ENCODE measurements around the gene ZNF8. TPM values are rescaled to one million over a fixed set of nuclear protein-coding genes. Genes with fewer than 3 reads are reported as not detected.
"Not testable (repeated sequence)": the region's sequence is repeated elsewhere in the genome, so short reads cannot be mapped to it uniquely, and the experiment has no call there.

ZNF8 gene
- total and polyA plus RNA-seq, 2 donors (not counting 1 experiment from before 2014, with no cell fraction given), result 2.6 to 5.6 TPM

DNA sequence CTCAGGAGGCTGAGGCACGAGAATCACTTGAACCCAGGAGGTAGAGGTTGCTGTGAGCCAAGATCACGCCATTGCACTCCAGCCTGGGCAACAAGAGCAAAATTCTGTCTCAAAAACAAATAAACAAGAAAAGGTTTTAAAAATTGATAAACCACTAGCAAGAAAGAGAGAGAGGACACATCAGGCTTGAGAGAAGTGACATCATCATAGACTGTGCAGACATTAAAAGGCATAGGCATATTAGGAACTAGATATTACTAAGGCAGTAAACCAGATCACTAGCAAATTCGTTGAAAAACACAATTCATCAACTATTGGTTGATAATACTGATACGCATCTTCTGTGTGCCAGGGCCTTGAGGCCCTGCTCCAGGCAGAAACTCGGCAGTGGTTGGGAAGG, 66.8 kb downstream of the ZNF8 start:
- Histone ChIP-seq H3K79me2 (ENCODE audit: control insufficient read depth, insufficient read depth, low read length) (no peaks in the 10 kb centered on the region), H3K4me1 (ENCODE audit: control insufficient read depth, extremely low read depth, insufficient read depth, low read length) (no peaks in the 10 kb centered on the region), H3K4me2 (ENCODE audit: extremely low read depth, insufficient read depth, low read length) (no peak overlapping the region), H3K36me3 (ENCODE audit: control insufficient read depth, insufficient read depth, low read length) (no peaks in the 10 kb centered on the region), H2AFZ (ENCODE audit: low read length) (no peak overlapping the region), H3K4me3 (replicated peaks in 1 of 4; ENCODE audit: control extremely low read depth in 1 of 4, insufficient read depth in 1 of 4, low read depth in 3 of 4, low read length in 4 of 4) (no peak overlapping the region), H3K27me3 (ENCODE audit: control insufficient read depth, insufficient read depth, low read length) (no peaks in the 10 kb centered on the region), H3K9me3 (ENCODE audit: control insufficient read depth, insufficient read depth, low read depth, low read length) (no peaks in the 10 kb centered on the region), H4K20me1 (ENCODE audit: control insufficient read depth, extremely low read depth, insufficient read depth, low read length) (no peaks in the 10 kb centered on the region), H3K9ac (ENCODE audit: insufficient read depth, low read length) (no peak overlapping the region), H3K27ac (ENCODE audit: insufficient read depth, low read length) (no peak overlapping the region)
- no peak for TF ChIP-seq EZH2 (IDR thresholded peaks at IDR 0.05; ENCODE audit: low read length, missing control alignments)
- TF ChIP-seq, protein P1, sequence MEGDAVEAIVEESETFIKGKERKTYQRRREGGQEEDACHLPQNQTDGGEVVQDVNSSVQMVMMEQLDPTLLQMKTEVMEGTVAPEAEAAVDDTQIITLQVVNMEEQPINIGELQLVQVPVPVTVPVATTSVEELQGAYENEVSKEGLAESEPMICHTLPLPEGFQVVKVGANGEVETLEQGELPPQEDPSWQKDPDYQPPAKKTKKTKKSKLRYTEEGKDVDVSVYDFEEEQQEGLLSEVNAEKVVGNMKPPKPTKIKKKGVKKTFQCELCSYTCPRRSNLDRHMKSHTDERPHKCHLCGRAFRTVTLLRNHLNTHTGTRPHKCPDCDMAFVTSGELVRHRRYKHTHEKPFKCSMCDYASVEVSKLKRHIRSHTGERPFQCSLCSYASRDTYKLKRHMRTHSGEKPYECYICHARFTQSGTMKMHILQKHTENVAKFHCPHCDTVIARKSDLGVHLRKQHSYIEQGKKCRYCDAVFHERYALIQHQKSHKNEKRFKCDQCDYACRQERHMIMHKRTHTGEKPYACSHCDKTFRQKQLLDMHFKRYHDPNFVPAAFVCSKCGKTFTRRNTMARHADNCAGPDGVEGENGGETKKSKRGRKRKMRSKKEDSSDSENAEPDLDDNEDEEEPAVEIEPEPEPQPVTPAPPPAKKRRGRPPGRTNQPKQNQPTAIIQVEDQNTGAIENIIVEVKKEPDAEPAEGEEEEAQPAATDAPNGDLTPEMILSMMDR (conservative IDR thresholded peaks at IDR 0.05 in 1 of 2, IDR thresholded peaks at IDR 0.05 in 1 of 2; ENCODE audit: low read depth in 1 of 2, low read length in 2 of 2), result no peak
- DNase-seq (ENCODE audit: low read depth in 2 of 2), result no peak

DNA sequence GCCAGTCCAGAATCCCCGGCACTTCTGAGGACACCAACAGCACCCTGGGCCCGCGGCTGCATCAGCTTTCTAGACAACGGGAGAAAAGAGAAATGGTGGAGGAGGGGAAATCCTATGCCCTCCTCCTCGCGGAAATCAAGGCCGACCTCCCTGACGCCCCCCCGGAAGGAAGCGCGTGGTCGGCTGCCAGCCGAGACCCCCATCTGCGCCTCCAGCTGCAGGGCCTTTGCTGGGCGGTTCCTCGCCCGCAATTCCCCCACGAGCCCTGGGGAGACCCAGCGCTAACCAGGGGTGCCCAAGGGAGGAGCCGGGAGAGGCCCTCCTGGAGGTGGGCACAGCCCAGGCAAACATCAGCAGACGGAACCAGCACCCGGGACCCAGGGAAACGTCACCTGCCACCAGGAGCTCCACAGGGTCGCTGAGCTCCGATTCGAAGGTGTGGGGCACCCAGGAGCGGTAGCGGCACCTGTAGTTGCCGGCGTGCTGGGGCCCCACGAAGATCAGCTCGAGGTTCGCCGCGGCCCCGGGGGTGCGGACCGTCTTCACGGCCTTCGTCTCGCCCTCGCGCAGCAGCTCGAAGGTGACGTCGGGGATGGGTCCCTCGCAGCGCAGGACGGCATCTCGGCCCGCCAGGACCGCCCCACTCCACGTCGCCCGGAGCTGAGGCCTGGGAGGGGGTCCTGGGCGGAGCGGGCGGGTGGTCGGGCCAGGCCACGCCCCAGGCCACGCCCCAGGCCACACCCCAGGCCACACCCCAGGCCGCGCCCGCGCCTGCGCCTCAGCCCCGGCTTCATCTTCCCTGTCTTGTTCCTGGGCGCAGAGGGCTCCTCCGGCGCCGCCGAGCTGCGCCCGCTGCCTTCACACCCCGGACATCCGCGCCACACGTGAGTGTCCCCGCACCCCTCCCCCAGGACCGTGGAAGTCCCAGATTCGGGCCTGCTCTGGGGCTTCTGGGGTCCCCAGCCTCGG, 68.5 kb downstream of the ZNF8 start:
- Histone ChIP-seq H2AFZ (ENCODE audit: low read length) (peak overlapping the region; percentile 79), H3K27me3 (ENCODE audit: control insufficient read depth, insufficient read depth, low read length) (no peaks in the 10 kb centered on the region), H4K20me1 (ENCODE audit: control insufficient read depth, extremely low read depth, insufficient read depth, low read length) (no peaks in the 10 kb centered on the region), H3K4me3 (replicated peaks in 1 of 4; ENCODE audit: control extremely low read depth in 1 of 4, insufficient read depth in 1 of 4, low read depth in 3 of 4, low read length in 4 of 4) (peak overlapping the region; percentile 58 to 80 (median 68)), H3K79me2 (ENCODE audit: control insufficient read depth, insufficient read depth, low read length) (no peaks in the 10 kb centered on the region), H3K27ac (ENCODE audit: insufficient read depth, low read length) (peak overlapping the region; percentile 32), H3K4me1 (ENCODE audit: control insufficient read depth, extremely low read depth, insufficient read depth, low read length) (no peaks in the 10 kb centered on the region), H3K4me2 (ENCODE audit: extremely low read depth, insufficient read depth, low read length) (peak overlapping the region; percentile 58), H3K9me3 (ENCODE audit: control insufficient read depth, insufficient read depth, low read depth, low read length) (no peaks in the 10 kb centered on the region), H3K9ac (ENCODE audit: insufficient read depth, low read length) (peak overlapping the region; percentile 68), H3K36me3 (ENCODE audit: control insufficient read depth, insufficient read depth, low read length) (peaks cover 2% of the 10 kb centered on the region)
- TF ChIP-seq, protein P1 (conservative IDR thresholded peaks at IDR 0.05 in 1 of 2, IDR thresholded peaks at IDR 0.05 in 1 of 2; ENCODE audit: low read depth in 1 of 2, low read length in 2 of 2), result no peak
- no peak for TF ChIP-seq EZH2 (IDR thresholded peaks at IDR 0.05; ENCODE audit: low read length, missing control alignments)
- DNase-seq (ENCODE audit: low read depth in 2 of 2), result peak; percentile 58 to 72

DNA sequence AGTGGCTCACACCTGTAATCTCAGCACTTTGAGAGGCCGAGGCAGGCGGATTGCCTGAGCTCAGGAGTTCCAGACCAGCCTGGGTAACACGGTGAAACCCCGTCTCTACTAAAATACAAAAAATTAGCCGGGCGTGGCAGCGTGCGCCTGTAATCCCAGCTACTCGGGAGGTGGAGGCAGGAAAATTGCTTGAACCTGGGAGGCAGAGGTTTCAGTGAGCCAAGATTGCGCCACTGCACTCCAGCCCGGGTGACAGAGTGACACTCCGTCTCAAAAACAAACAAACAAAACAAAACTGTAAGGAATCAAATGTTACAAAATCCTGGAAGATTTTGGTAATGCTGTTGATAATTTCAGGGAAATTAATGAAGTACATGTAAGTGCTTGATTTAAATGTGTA, 69.3 kb downstream of the ZNF8 start:
- not testable (repeated sequence) for H3K79me2 ChIP-seq (ENCODE audit: control insufficient read depth, insufficient read depth, low read length); H3K4me1 ChIP-seq (ENCODE audit: control insufficient read depth, extremely low read depth, insufficient read depth, low read length); H3K27me3 ChIP-seq (ENCODE audit: control insufficient read depth, insufficient read depth, low read length); H3K36me3 ChIP-seq (ENCODE audit: control insufficient read depth, insufficient read depth, low read length); H3K9ac ChIP-seq (ENCODE audit: insufficient read depth, low read length); DNase-seq (ENCODE audit: low read depth in 2 of 2); H4K20me1 ChIP-seq (ENCODE audit: control insufficient read depth, extremely low read depth, insufficient read depth, low read length); H3K9me3 ChIP-seq (ENCODE audit: control insufficient read depth, insufficient read depth, low read depth, low read length); H3K27ac ChIP-seq (ENCODE audit: insufficient read depth, low read length)
- peak overlapping the region; percentile 87 for H3K4me2 ChIP-seq (ENCODE audit: extremely low read depth, insufficient read depth, low read length)
- peak overlapping the region; percentile 48 for H2AFZ ChIP-seq (ENCODE audit: low read length)
- peak overlapping the region; percentile 58 to 80 (median 68) for H3K4me3 ChIP-seq (replicated peaks in 1 of 4; ENCODE audit: control extremely low read depth in 1 of 4, insufficient read depth in 1 of 4, low read depth in 3 of 4, low read length in 4 of 4)
